GM18508 (cell line): ENCODE data around the gene RRP9.
"Not testable (repeated sequence)": the region's sequence is repeated elsewhere in the genome, so short reads cannot be mapped to it uniquely, and the experiment has no call there.

Source experiments
- ATAC-seq: cut with Tn5 transposase; IDR thresholded peaks from one replicate; pipeline ENCODE4 v1.9.1; 2021; ENCODE audit warnings: moderate number of reproducible peaks; ENCODE audit not compliant: insufficient read depth, unreplicated experiment

RRP9 gene

DNA sequence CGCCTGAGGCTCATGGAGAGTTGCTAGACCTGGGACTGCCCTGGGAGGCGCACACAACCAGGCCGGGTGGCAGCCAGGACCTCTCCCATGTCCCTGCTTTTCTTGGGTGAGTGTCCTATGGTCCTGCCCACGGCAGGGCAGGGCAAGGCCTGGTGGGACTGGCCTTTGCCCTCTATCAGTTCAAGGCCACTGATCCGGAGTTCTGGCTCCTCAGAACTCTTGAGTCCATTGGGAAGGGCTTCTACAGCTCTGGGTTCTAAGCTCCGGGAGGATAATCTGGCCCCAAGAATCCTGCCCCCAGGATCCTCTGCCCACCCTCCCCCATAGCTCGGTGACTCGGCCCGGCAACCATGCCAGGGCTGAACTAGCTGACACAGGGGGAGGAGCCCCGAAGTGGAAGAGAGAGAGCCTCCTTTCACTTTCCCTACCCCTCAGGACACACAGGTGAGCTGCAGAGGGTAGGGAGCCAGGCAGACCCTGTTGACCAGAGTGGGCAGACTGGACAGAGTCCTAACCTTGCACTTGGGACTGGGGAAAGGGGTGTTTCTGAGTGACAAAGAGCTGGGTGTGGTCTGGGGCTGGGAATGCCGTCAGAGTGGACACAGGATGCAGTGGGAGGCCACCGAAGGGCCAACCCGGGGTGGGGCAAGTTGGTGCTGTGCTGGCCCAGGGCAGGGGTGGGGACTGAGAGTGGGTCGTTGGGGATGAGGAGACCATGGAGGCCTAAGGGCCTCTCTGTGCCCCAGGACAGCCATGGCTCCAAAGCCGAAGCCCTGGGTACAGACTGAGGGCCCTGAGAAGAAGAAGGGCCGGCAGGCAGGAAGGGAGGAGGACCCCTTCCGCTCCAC is 1.1 kb upstream of the RRP9 start:
- no peak for ATAC-seq

DNA sequence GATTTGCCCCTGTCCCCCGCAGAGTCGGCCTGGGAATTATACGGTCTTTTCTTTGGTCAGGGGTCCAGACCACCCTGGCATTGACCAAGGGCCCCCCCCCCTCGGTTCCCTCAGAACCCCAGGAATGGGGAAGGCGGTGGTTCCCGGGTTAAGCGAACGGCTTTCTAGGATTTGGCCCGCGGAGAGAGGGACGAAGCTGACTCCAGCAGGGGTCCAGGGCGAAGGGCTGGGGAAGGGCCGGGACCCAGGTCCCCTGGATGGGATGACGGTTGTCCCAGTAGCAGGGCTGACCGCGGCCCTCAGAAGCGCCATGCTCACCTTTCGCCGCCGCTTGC is 274 bp downstream of the RRP9 start:
- ATAC-seq: no peak

DNA sequence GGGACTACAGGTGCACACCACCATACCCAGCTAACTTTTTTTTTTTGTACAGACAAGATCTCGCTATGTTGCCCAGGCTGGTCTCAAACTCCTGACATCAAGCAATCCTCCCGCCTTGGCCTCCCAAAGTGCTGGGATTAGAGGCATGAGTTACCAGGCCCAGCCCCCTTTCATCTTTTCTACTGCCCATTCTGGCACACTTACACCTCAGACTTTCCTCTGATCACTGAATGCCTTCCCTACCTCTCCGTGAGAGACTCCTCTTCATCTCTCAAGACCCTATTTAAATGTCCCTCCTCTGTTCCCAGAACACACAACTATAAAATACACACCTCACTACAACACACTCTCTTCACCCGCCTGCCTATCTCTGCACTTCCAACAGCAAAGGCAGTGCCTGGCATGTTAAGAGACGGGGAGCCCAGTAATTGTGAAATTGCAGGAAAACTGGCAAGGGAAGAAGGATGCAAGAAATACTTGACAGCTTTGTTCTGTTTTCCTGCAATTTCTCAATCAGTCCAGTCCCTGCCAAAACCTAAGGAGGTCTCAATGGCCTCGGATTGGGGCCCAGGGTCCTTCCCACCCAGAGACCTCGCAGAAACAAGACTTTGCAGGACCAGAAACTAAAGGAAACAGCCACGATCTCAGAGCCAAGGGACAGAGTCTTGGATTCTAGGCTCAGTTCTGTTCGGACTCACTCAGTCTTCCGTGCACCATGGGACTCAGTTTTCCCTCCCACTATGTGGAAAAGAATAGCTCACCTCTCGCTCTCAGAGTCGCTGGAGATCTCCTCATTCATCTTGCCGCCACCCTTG is 849 bp downstream of the RRP9 start:
- ATAC-seq: no peak

DNA sequence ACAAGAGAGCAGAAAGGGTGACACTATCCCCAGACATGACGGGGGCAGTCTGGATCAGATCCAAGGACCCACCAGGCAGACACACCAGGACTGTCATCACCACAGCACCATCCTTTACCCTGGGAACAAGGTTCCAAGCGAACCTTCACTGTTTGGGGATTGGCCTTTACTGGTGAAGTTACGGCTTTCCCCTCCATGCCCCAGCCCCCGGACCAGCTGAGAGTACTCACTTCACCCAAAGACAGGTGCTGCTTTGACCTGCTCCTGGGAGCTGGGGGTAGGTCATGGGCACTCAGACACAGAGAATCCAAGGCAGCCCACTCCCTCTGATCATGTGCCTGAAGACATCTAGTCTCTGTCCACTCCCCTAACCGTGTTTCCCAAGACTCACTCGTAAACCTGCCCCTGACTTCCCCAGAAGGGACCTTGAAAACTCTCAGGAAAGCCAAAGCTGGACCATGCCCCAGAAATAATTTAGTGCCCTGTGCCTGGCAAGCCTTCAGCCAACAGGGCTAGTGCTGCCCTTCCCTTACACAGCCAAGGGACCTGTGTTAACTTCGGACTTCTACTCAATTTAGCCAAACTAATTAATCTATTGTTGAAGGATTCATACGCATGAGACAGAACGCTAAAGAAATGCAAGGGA is 2.8 kb downstream of the RRP9 start:
- no peak for ATAC-seq

DNA sequence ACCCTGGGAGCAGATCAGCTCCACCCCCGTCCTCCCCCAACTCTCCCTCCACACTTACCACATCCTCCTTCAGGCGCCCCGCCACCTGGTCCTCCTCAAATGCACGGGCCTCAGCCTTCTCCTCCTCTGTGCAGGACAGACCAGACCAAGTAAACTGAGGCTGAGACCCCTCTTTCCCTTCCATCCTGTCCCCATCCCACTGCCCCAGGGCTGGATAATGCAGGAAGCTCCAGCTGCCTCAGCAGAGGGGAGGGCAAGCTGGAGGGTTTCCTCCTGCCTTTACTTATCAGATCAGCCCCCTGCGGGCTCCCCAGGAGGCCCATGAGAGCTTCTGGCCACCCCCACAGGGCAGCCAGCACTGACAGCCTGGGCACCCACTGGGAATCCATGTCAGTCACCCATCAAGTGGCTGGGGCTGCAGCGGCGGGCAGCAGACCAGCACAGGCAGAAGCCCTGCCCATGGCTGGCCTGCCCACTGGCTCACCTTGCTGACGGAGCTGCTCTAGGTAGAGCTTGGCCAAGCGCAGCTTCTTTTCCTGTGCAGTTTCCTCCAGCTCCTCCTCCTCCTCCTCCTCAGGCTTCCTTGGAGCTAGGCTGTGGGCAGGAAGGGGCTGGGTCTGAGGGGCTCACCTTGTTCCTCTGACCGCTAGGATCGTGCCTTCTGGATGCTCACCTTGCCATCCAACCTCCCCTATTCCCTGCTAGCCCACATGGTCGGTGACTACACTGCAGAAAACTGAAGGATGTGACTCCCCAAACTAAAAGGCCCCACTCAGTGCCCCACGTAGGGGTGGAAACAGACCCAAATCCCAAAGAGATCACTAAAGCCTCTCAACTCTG is 3.9 kb downstream of the RRP9 start:
- ATAC-seq: no peak

DNA sequence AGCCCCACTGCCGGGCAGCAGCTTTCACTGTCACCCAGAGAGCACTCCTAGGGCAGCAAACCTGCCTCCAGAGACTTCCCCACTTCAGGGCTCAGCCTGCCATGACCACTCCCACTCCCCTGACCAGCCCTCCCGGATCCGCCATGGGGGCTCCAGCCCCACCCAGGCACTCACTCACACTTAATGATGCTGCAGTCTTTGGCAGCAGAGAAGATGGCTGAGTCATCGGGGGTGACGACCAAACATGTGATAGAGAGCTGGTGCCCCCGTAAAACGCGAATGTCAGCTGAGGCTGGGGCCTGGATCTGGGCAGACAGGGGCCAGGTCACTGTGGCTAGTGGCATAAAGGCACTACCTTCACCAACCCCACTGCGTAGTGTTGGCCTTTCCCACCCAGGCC is 4.7 kb downstream of the RRP9 start:
- no peak for ATAC-seq

DNA sequence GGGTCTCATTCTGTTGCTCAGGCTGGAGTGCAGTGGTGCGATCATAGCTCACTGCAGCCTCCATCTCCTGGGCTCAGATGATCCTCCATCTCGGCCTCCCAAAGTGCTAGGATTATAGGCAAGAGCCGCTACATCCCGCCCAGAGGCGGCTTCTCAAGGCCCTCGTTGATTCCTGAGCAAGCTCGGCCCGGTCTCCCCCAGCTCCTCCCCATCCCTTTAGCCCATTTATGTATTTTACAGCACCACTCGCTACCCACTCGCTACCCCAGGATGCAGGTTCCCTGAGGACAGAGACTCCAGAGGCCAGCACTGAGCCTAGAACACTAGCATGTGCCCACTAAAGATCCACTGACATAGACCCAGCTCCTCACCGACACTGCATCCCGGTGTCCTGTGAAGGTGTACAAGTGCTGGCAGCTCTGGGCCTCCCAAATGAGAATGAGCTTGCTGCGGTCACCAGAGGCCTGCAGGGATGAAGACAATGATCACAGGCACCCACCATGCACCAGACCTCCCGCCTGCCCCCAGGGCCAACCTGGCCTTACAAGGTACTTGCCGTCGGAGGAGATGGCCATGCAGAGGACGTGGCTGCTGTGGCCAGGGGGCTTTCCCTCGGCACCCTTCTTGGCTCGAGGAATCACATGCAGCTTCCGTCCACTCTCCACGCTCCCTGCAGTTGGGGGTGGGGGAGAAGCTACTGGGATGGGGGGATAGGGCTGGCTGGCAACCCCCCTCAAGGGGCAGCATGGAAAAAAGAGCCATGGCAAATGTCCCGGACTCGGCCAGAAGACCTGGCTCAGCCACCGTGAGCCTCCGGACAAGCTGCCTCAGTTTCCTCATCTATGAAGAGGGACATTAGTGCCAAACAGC is 5.6 kb downstream of the RRP9 start:
- ATAC-seq: no peak

DNA sequence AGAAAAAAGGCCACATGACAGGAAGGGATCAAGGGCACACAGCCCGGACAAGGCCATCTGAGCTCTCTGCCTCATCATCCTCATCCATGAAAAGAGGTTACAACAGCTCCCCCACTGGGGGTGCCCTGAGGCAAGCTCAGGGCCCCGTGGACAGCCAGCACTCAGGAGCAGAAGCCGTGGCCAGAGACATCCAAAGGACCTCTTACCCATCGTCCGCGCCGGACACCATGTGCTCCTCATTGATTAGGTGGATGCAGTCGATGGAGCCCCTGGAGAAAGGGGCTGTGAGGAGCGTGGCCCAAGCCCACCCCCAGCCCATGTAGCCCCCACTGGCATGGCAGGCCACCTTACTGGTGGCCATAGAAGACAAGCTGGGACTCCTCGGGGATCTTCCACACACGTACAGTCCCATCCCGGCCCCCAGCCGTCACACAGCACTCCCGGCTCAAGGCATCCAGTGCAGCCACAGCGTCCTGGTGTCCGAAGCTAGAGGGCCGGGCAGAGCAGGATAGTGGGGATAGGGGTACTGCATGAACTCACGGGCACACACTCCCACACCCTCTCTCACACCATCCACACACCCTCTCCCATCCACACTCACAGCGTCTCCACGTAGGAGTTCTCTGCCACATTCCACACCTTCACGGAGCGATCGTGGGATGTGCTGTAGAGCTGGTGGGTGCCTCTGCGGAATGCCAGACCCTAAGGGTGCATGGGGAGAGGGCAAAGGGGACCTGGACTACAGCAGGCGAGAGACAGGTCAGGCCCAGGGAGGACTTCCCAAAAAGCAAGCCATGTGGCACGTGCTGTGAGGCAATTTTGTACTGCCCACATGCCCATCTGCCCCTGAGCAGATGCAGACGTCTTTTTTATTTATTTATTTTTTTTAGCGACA is 6.5 kb downstream of the RRP9 start:
- ATAC-seq: no peak

DNA sequence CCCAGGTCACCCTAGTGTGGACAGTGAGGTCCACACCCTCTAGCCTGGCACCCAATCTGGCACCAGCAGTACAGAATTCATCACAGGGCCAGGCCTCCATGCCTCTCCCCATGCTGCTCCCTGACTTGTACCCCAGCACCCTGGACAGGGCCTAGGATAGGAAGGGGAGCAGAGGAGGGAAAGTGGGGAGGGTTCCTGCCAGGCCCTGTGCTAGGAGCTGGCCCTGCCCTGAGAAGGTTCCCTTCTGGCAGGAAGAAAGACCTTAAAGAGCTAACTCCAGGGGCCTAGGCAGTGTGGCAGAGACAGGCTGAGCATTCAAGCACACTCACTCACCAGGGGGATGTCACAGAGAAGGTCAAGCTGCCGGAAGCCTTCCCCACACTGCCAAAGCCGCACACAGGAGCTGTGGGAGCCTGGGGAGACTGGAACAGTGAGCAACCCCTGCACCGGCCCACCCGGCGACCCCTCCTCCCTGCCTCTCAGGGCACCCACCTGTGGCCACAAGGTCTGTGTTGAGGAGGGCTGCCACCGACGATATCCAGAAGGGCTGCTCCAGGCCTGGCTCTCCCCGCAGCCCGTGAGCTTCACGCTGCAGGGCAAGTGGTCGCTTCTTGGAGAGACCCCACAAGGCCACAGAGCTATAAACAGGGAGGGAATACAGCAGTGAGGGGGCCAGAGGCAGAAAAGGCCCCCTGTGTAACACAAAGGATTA is 7.4 kb downstream of the RRP9 start:
- no peak for ATAC-seq

DNA sequence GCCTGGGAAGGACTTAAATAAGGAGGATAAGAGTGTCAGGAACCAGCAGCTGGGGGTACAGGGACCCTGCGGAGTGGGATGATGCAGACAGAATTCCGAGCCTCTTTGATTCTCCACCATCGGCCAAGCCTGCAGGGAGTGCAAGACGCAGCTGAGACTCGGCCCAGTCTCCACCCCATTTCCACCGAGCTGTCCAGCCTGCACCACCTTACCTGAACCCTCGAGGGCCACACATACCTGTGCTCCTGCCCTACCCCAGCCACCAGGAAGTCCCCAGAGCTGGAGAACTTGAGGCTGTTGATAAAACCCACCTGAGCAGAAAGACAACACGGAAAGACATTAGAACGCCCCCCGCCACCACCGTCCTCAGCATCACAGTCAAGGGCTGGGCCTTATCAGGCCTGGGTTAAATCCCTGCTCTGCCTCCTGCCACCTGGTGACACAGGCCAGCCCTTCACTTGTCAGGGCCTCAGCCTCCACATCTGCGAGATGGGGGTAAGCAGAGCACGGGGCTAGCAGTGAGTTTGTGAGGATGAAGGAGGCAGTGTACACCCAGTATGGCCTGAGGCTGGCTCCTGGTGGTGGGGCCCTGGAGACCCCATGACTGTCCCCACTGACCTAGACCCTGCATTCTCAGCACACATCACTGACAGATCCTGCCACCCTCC is 8.1 kb downstream of the RRP9 start:
- no peak for ATAC-seq

DNA sequence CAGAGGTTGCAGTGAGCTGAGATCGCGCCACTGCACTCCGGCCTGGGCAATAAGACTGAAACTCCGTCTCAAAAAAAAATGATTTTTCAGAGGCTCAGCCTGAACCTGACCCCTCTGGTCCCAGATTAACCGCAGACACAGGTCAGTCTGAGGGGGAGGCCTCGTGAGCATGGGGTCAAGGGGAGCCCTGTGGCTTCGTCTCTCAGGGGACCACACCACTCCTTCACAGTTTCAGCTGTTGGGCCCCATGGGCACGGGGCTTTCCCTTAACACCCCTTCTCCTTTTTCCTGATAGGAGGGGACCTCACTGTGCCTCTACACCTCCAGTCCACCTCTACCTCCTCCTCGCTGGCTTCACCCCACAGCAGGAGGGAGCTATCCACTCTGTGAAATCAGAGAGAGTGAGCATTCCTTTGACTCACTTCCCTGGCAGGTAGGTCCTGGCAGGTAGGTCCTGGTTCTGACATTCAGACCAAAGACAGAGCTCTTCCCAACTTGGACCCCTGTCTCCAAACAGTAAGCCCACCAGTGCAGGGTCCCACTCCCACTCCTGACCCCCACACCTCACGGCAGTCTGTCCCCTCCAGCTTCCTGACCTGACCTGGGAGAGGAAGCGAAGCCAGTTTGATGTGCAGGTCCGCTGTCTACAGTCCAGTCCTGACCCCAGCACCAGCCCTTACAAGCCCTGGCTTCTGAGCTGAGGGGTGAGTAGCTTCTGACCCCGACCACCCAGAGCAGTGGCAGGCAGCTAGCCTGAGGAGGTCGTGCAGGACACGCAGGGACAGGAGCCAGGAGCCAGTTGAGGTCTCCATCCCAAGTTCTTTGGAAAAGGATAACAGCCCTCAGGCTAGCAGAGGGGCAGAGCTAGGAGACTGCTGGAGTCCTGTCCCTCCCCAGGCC is 9.0 kb downstream of the RRP9 start:
- no peak for ATAC-seq

DNA sequence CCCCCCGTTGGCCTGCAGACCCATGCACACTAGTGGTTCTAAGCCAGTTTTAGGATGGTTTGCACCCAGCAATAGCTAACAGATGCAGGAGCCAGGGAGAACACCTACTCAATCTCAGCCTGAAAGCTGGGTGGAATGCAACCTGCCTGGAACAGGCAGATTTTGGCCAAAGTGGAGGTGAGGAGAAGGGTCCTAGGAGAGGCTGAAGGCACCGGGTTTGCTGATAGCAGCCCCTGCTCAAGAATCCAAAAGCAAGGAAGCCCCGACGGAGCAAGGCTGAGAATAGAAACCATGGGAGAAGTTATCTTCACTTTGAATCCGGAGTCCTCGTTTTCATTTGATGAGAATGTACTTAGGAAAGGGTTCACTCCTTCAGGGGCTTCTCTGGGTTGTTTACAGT is 9.9 kb downstream of the RRP9 start:
- ATAC-seq: no peak

DNA sequence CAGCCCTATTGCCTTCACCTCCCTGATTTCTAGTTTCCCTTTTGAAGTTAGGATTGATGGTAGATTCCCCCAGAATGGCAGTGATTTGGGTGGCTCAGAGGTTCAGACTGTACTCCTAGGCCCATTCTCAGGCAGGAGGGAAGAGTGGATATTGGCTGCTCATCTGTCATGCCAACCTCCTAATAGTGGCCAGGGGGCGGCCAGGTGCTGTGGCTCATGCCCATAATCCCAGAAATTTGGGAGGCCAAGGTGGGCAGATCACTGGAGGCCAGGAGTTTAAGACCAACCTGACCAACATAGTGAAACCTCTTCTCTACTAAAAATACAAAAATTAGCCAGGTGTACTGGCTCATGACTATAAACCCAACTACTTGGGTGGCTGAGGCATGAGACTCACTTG is 11.3 kb downstream of the RRP9 start:
- ATAC-seq: no peak

DNA sequence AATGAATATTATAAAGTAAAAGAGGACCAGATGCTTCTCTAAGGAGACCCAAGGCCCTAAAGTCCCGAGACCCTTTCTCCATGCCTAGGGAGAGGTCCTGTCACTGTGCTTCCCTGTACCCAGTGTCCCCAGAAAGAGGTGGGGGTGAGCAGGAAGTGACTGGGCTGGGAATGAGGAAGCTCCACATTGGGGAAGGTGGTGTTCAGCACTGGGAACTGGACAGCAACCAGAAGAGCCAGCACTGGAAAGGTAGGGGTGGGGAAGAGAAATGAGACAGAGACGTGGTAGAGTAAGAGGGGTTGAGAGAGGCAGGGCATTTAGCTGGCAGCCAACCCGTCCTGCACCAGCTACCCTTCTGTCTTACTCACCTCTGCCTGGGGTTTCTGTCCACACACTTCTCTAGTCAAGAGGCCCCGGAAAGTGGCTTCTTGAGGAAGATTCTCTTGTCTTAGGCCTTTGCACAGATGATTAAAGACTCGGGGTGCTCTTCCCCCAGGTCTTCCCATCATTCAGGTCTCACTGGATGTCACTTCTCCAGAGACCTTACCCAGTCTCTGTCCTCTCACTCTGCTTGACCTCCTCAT is 12.2 kb downstream of the RRP9 start:
- no peak for ATAC-seq

DNA sequence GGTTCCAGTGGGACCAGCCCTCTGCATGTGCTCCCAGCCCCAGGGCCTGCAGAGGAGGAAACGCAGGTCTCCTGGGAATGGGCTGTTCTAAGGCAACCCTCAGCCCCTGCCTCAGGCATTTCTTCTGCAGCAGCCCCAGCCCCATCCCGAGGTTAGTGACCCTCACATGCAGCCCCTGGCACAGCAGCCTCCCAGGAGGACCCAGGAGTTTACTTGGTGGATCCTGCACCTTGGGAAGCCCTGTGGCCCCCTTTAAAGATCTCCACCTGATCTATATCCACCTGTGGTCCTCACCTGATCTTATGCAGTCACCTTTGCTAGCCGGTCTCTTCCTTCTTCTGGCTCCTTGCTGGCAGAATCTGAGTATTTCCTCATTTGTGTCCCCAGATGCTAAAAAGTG is 12.7 kb downstream of the RRP9 start:
- ATAC-seq: not testable (repeated sequence)

DNA sequence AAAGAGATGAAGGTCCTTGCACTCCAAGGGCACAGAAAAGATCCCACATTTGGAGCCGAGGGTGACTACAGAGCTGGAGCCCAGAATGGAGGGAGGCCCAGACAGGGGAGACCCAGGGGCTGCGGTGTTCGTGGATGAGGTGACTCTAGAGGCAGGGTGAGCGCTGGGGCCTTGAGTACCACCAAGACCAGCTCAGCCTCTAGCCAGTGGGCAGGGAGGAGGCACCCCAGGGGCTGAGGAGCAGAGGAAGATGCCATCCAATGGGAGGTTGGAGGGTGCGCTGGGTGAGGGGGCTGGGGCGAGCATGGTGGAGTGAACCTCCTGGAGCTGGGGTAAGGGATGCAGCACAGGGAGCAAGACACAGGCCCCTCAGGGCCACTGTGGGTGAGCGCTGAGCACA is 13.3 kb downstream of the RRP9 start:
- ATAC-seq: no peak
